GM10266 (cell line): ENCODE results near the gene SEMA4D.

Source experiments
- DNase-seq: peaks from one replicate; pipeline ENCODE4 v3.0.0; 2012; ENCODE audit errors: extremely low spot score
- CTCF ChIP-seq: IDR thresholded peaks from 2 replicates; pipeline ENCODE4 v1.5.1; 2012; ENCODE audit warnings: mild to moderate bottlenecking, low read depth; ENCODE audit not compliant: control insufficient read depth, insufficient read depth; ENCODE audit errors: missing control alignments

The SEMA4D gene

GRCh38 chr9:89363311-89363670 is 134.6 kb downstream of the SEMA4D start:
- no peak for DNase-seq
- no peak for TF ChIP-seq CTCF

GRCh38 chr9:89362647-89363310 is 135.1 kb downstream of the SEMA4D start:
- no peak for TF ChIP-seq CTCF
- DNase-seq = no peak

- TF ChIP-seq CTCF = no peak
- no peak for DNase-seq
Measured at GRCh38 chr9:89361816-89362646, 135.9 kb downstream of the SEMA4D start.

- no peak for DNase-seq
- TF ChIP-seq CTCF = no peak
Measured at GRCh38 chr9:89361031-89361430, 136.9 kb downstream of the SEMA4D start.

GRCh38 chr9:89360465-89360864 is 137.4 kb downstream of the SEMA4D start:
- TF ChIP-seq CTCF = no peak
- no peak for DNase-seq

- DNase-seq = no peak
- TF ChIP-seq CTCF = no peak
Measured at GRCh38 chr9:89359751-89360261, 138.1 kb downstream of the SEMA4D start.

GRCh38 chr9:89358985-89359384 is 138.9 kb downstream of the SEMA4D start:
- DNase-seq = no peak
- no peak for TF ChIP-seq CTCF
